HCT116 (cell line): ENCODE data around the gene DDX1. TPM values are rescaled to one million over a fixed set of nuclear protein-coding genes. Genes with fewer than 3 reads are reported as not detected.

Experiments
- ATAC-seq: fragments of 200-7000 bp; cut with Tn5 transposase; 2 replicates; pipeline ENCODE4 v1.9.1; 2020; ENCODE audit warnings: mild to moderate bottlenecking, moderate library complexity
- BruUV-seq: library from RNA; stranded (reverse); fragments of 400-500 nt; replicated peaks from 2 replicates; lab custom pipeline; 2021; lab: Mats Ljungman, UMichigan
- CTCF ChIA-PET: fragments of 300-600 bp; sonication (Branson Sonifier 250); formaldehyde crosslinking; loops from one replicate; lab custom pipeline; 2021; ENCODE audit warnings: antibody characterized with exemption; lab: Charles Lee
- POLR2A ChIA-PET: fragments of 300-600, 350-600 bp; sonication (Branson Sonifier 250); formaldehyde crosslinking; loops from one replicate; lab custom pipeline; 2021; ENCODE audit warnings: antibody characterized with exemption; lab: Charles Lee
- RAD21 ChIA-PET, 2 experiments: fragments of 300-600 bp; sonication (Branson Sonifier 250); formaldehyde crosslinking; loops; one replicate each; lab custom pipeline; 2023; ENCODE audit warnings: low total read pairs in 2 of 2; ENCODE audit not compliant: uncharacterized antibody in 2 of 2, unreplicated experiment in 2 of 2, low non-redundant PET in 1 of 2; lab: Charles Lee
- DNase-seq: peaks from one replicate; pipeline ENCODE4 v3.0.0-alpha.2; 2010; ENCODE audit warnings: low read depth, low spot score
- H2AFZ ChIP-seq: fragments of 200-600 bp; shearing (Covaris generic), sonication (generic); 2 replicates; pipeline ENCODE4 v1.6.1; 2017; ENCODE audit warnings: low read depth, mixed run types, mixed read lengths, antibody characterized with exemption, low read length; ENCODE audit not compliant: poor library complexity, severe bottlenecking
- H3K27ac ChIP-seq: 2 replicates; pipeline ENCODE4 v1.5.1; 2012; ENCODE audit warnings: low read depth, low read length
- H3K27me3 ChIP-seq: fragments of 200-600 bp; sonication (generic); 2 replicates; pipeline ENCODE4 v1.6.1; 2016; ENCODE audit warnings: mixed run types, low read length, mixed read lengths; ENCODE audit not compliant: insufficient read depth
- H3K36me3 ChIP-seq, 2 experiments: fragments of 200-500 bp in 1 of 2; fragments of 200-600 bp in 1 of 2; sonication (Bioruptor generic) in 1 of 2; sonication (generic) in 1 of 2; 2 replicates each; pipeline versions ENCODE4 v1.5.1 to v1.6.1; 2014 to 2016; ENCODE audit warnings: low read length in 2 of 2, inconsistent platforms in 1 of 2, mixed read lengths in 1 of 2, mixed run types in 1 of 2; ENCODE audit not compliant: insufficient read depth in 2 of 2, control insufficient read depth in 1 of 2
- H3K4me1 ChIP-seq, 2 experiments: fragments of 200-600 bp in 1 of 2; sonication (generic) in 1 of 2; 2 replicates each; pipeline versions ENCODE4 v1.5.1 to v1.6.1; 2012 to 2017; ENCODE audit warnings: low read length in 2 of 2, inconsistent platforms in 1 of 2, mild to moderate bottlenecking in 1 of 2, mixed read lengths in 1 of 2, mixed run types in 1 of 2, moderate library complexity in 1 of 2; ENCODE audit not compliant: insufficient read depth in 2 of 2, control insufficient read depth in 1 of 2
- H3K4me2 ChIP-seq: fragments of 200-600 bp; sonication (generic); 2 replicates; pipeline ENCODE4 v1.6.1; 2017; ENCODE audit warnings: mixed run types, low read length, mixed read lengths
- H3K4me3 ChIP-seq, 2 experiments: fragments of 200-600 bp in 1 of 2; sonication (generic) in 1 of 2; replicated peaks in 1 of 2; 2 replicates each; pipeline ENCODE4 v1.5.1; 2011 to 2016; ENCODE audit warnings: low read length in 2 of 2, control low read depth in 1 of 2, low read depth in 1 of 2, mild to moderate bottlenecking in 1 of 2, mixed read lengths in 1 of 2, mixed run types in 1 of 2
- H3K79me2 ChIP-seq: fragments of 200-600 bp; sonication (generic); 2 replicates; pipeline ENCODE4 v1.6.1; 2017; ENCODE audit warnings: mild to moderate bottlenecking, mixed run types, low read length, moderate library complexity, mixed read lengths; ENCODE audit not compliant: insufficient read depth
- H3K9ac ChIP-seq: fragments of 200-600 bp; sonication (generic); 2 replicates; pipeline ENCODE4 v1.6.1; 2016; ENCODE audit warnings: low read length, mixed read lengths
- H3K9me2 ChIP-seq: fragments of 200-600 bp; sonication (generic), shearing (Covaris generic); 2 replicates; pipeline ENCODE4 v1.6.1; 2017; ENCODE audit warnings: mixed run types, mild to moderate bottlenecking, moderate library complexity; ENCODE audit not compliant: insufficient read depth
- H3K9me3 ChIP-seq, 2 experiments: fragments of 200-500 bp in 1 of 2; fragments of 200-600 bp in 1 of 2; sonication (Bioruptor generic) in 1 of 2; sonication (generic) in 1 of 2; 2 replicates each; pipeline ENCODE4 v1.6.1; 2014 to 2017; ENCODE audit warnings: low read length in 2 of 2, mixed read lengths in 2 of 2, inconsistent platforms in 1 of 2, low read depth in 1 of 2, mild to moderate bottlenecking in 1 of 2, mixed run types in 1 of 2, moderate library complexity in 1 of 2; ENCODE audit not compliant: control insufficient read depth in 1 of 2, insufficient read depth in 1 of 2
- H4K20me1 ChIP-seq: fragments of 200-600 bp; sonication (generic), shearing (Covaris generic); 2 replicates; pipeline ENCODE4 v1.6.1; 2017; ENCODE audit warnings: mixed run types, mild to moderate bottlenecking, moderate library complexity; ENCODE audit not compliant: insufficient read depth
- CEBPB ChIP-seq: IDR thresholded peaks from 2 replicates; pipeline ENCODE4 v1.6.1; 2012; ENCODE audit warnings: low read depth
- ELF1 ChIP-seq: IDR thresholded peaks from 2 replicates; pipeline ENCODE4 v1.6.1; 2012; ENCODE audit warnings: low read depth, borderline replicate concordance
- EZH2 ChIP-seq: fragments of 200-600 bp; sonication (generic); IDR thresholded peaks from 2 replicates; pipeline ENCODE4 v1.6.1; 2017; ENCODE audit warnings: antibody characterized with exemption, mixed run types
- EZH2phosphoT487 ChIP-seq: fragments of 200-600 bp; IDR thresholded peaks from 2 replicates; pipeline ENCODE4 v1.6.1; 2018; ENCODE audit warnings: antibody characterized with exemption, borderline replicate concordance
- FOSL1 ChIP-seq: IDR thresholded peaks from 2 replicates; pipeline ENCODE4 v1.6.1; 2012; ENCODE audit warnings: low read depth
- TCF7L2 ChIP-seq: IDR thresholded peaks from 2 replicates; pipeline ENCODE4 v1.7.0; 2011; ENCODE audit warnings: borderline replicate concordance, inconsistent platforms; ENCODE audit not compliant: insufficient read depth, insufficient read length; ENCODE audit errors: extremely low read depth
- YY1 ChIP-seq: IDR thresholded peaks from 2 replicates; pipeline ENCODE4 v1.6.1; 2011; ENCODE audit warnings: low read length, low read depth, moderate library complexity, mild to moderate bottlenecking; ENCODE audit not compliant: insufficient replicate concordance; ENCODE audit errors: extremely low read depth
- ZFX ChIP-seq: fragments of 450-650 bp; IDR thresholded peaks from 2 replicates; pipeline ENCODE4 v1.6.1; 2017
- intact Hi-C: fragments of 100-400 bp; cut with micrococcal nuclease; formaldehyde crosslinking; loops from 2 replicates; pipeline ENCODE4 v1.10.0; 2022
- total RNA-seq: library from RNA; stranded (reverse); gene quantifications from one replicate; pipeline ENCODE4 v1.2.1, GENCODE V29; 2021; ENCODE audit not compliant: unreplicated experiment
- TF ChIP-seq, protein P1 (sequence below), 3 experiments: fragments of 200-600 bp in 1 of 3; sonication (generic) in 1 of 3; IDR thresholded peaks in 2 of 3; conservative IDR thresholded peaks in 1 of 3; 2 replicates each; pipeline ENCODE4 v1.5.1; 2012 to 2017; ENCODE audit warnings: low read depth in 2 of 3, low read length in 2 of 3, antibody characterized with exemption in 1 of 3, borderline replicate concordance in 1 of 3, control low read depth in 1 of 3, mild to moderate bottlenecking in 1 of 3, mixed read lengths in 1 of 3, mixed run types in 1 of 3, moderate library complexity in 1 of 3; ENCODE audit not compliant: insufficient read depth in 1 of 3
- TF ChIP-seq, protein P2 (sequence below): IDR thresholded peaks from 2 replicates; pipeline ENCODE4 v1.6.1; 2012
- TF ChIP-seq, protein P3 (sequence below): IDR thresholded peaks from 2 replicates; pipeline ENCODE4 v1.6.1; 2012

Gene DDX1
- total RNA-seq, 1 experiment from 2014 or later = 117 TPM

DNA sequence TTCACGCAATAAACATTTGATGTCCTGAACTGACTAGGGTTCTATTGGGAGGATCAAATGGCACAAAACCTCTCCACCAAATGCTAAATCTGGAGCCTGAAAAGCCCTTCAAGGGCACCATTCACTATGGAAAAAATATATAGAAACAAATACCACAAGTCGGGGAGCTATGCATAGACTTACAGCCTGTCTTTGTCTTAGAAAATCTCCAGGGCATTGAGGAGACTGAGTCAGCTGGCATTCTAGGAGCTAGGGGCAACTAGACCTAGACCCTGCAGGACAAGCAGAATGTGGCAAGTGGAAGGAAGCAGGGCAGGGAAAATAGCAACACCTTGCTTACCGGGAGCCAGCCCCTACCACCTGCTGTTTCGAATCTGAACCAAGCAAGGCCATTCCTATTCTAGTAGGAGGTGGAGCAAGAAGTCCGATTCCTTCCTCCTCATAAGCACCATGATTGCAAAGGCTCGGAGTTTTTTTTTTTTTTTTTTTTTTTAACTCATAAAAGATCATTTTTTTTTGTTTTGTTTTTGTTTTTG, 77.8 kb downstream of the DDX1 start:
- TF ChIP-seq EZH2 (no peak), EZH2phosphoT487 (no peak), CEBPB (no peak), YY1 (no peak), FOSL1 (no peak), TCF7L2 (no peak), ZFX (no peak), ELF1 (no peak)
- TF ChIP-seq, protein P1, sequence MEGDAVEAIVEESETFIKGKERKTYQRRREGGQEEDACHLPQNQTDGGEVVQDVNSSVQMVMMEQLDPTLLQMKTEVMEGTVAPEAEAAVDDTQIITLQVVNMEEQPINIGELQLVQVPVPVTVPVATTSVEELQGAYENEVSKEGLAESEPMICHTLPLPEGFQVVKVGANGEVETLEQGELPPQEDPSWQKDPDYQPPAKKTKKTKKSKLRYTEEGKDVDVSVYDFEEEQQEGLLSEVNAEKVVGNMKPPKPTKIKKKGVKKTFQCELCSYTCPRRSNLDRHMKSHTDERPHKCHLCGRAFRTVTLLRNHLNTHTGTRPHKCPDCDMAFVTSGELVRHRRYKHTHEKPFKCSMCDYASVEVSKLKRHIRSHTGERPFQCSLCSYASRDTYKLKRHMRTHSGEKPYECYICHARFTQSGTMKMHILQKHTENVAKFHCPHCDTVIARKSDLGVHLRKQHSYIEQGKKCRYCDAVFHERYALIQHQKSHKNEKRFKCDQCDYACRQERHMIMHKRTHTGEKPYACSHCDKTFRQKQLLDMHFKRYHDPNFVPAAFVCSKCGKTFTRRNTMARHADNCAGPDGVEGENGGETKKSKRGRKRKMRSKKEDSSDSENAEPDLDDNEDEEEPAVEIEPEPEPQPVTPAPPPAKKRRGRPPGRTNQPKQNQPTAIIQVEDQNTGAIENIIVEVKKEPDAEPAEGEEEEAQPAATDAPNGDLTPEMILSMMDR (IDR thresholded peaks at IDR 0.05 in 2 of 3, conservative IDR thresholded peaks at IDR 0.05 in 1 of 3; ENCODE audit: borderline replicate concordance in 1 of 3, insufficient read depth in 1 of 3, low read depth in 2 of 3, low read length in 2 of 3) = no peak
- TF ChIP-seq, protein P2, sequence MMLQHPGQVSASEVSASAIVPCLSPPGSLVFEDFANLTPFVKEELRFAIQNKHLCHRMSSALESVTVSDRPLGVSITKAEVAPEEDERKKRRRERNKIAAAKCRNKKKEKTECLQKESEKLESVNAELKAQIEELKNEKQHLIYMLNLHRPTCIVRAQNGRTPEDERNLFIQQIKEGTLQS = no peak
- TF ChIP-seq, protein P3, sequence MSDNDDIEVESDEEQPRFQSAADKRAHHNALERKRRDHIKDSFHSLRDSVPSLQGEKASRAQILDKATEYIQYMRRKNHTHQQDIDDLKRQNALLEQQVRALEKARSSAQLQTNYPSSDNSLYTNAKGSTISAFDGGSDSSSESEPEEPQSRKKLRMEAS = no peak
- ATAC-seq = no peak
- H3K27me3 ChIP-seq = peaks cover 18% of the 10 kb centered on the region

More for the DNA sequence above, 77.8 kb downstream of the DDX1 start:
- no TSS peak for BruUV-seq
- no peak overlapping the region for H2AFZ ChIP-seq
- POLR2A ChIA-PET = no interaction called here
- peaks cover 0 to 9% of the 10 kb centered on the region in 2 experiments; a peak in 1 of 4 replicates for H3K4me1 ChIP-seq
- no peak for DNase-seq
- no peaks in the 10 kb centered on the region for H3K9me2 ChIP-seq
- RAD21 ChIA-PET = no interaction called here
- no peaks in the 10 kb centered on the region for H3K79me2 ChIP-seq
- intact Hi-C loops = no loop called here
- H3K4me2 ChIP-seq = no peak overlapping the region
- no peaks in the 10 kb centered on the region for H4K20me1 ChIP-seq
- CTCF ChIA-PET = no interaction called here
- no peak overlapping the region for H3K9ac ChIP-seq
- H3K4me3 ChIP-seq = no peak overlapping the region
- H3K9me3 ChIP-seq = no peaks in the 10 kb centered on the region
- H3K27ac ChIP-seq = no peak overlapping the region
- H3K36me3 ChIP-seq = no peaks in the 10 kb centered on the region
